Uterus (tissue), 2 donors: ENCODE results near the gene PTPN23.

Experiments used
- POLR2A ChIP-seq, 2 donors: fragments of 450-650 bp; IDR thresholded peaks; one replicate each; pipeline ENCODE4 v1.6.1; 2016; ENCODE audit warnings: antibody characterized with exemption in 2 of 2, mild to moderate bottlenecking in 1 of 2, moderate library complexity in 1 of 2
- TF ChIP-seq, protein P1 (sequence below), 4 experiments: fragments of 200-600 bp in 2 of 4; fragments of 450-650 bp in 2 of 4; sonication (generic) in 2 of 4; IDR thresholded peaks; one replicate each; pipeline ENCODE4 v1.5.1; 2016 to 2019; ENCODE audit warnings: antibody characterized with exemption in 4 of 4, mild to moderate bottlenecking in 2 of 4, moderate library complexity in 1 of 4

DNA sequence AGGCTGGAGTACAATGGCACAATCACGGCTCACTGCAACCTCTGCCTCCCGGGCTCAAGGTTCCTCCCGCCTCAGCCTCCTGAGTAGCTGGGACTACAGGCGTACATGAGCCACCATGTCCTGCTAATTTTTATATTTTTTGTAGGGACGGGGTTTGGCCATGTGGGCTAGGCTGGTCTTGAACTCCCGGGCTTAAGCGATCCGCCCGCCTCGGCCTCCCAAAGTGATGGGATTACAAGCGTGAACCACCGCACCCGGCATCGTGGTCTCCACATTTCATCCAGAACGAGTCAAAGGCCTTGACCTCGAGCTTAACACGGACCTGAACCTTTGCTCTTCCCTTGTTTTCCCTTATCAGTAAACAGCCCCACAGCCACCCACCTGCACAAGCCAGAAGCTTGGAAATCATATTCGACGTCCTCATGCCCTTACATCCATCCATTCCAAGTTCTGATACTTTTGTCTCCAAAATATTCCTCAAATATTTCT lies 1.4 kb upstream of the PTPN23 start:
- TF ChIP-seq, protein P1, sequence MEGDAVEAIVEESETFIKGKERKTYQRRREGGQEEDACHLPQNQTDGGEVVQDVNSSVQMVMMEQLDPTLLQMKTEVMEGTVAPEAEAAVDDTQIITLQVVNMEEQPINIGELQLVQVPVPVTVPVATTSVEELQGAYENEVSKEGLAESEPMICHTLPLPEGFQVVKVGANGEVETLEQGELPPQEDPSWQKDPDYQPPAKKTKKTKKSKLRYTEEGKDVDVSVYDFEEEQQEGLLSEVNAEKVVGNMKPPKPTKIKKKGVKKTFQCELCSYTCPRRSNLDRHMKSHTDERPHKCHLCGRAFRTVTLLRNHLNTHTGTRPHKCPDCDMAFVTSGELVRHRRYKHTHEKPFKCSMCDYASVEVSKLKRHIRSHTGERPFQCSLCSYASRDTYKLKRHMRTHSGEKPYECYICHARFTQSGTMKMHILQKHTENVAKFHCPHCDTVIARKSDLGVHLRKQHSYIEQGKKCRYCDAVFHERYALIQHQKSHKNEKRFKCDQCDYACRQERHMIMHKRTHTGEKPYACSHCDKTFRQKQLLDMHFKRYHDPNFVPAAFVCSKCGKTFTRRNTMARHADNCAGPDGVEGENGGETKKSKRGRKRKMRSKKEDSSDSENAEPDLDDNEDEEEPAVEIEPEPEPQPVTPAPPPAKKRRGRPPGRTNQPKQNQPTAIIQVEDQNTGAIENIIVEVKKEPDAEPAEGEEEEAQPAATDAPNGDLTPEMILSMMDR (IDR thresholded peaks at IDR 0.05): no peak
- TF ChIP-seq POLR2A (IDR thresholded peaks at IDR 0.05): no peak
